Natural killer cell (primary cell): ENCODE results near the gene UBE2I. TPM values are rescaled to one million over a fixed set of nuclear protein-coding genes. Genes with fewer than 3 reads are reported as not detected.

Experiments
- ATAC-seq, 3 donors: fragments of 150-1000 bp in 2 of 3; fragments of 200-7000 bp in 1 of 3; cut with Tn5 transposase; 1 replicate in 1 of 3; 2 replicates in 2 of 3; pipeline ENCODE4 v1.10.0; 2021; ENCODE audit warnings: mild to moderate bottlenecking in 2 of 3, moderate library complexity in 2 of 3
- DNase-seq, 2 donors: peaks; one replicate each; pipeline versions ENCODE4 v3.0.0 to v3.0.0-alpha.2; 2013 to 2021; ENCODE audit warnings: mixed read lengths in 1 of 2
- H3K27ac ChIP-seq: one replicate; pipeline ENCODE4 v1.5.1; 2013; ENCODE audit warnings: mild to moderate bottlenecking, low read length
- H3K27me3 ChIP-seq: one replicate; pipeline ENCODE4 v1.6.1; 2013; ENCODE audit warnings: low read length; ENCODE audit not compliant: control insufficient read depth, insufficient read depth
- H3K36me3 ChIP-seq: one replicate; pipeline ENCODE4 v1.6.1; 2013; ENCODE audit warnings: low read length; ENCODE audit not compliant: control insufficient read depth, insufficient read depth
- H3K4me1 ChIP-seq: one replicate; pipeline ENCODE4 v1.6.1; 2013; ENCODE audit warnings: low read length; ENCODE audit not compliant: control insufficient read depth, insufficient read depth
- H3K4me3 ChIP-seq: one replicate; pipeline ENCODE4 v1.5.1; 2013; ENCODE audit warnings: low read length
- H3K9me3 ChIP-seq: one replicate; pipeline ENCODE4 v1.6.1; 2013; ENCODE audit warnings: low read length; ENCODE audit not compliant: control insufficient read depth, insufficient read depth
- H3K27ac Mint-ChIP-seq, 2 donors: one replicate each; pipeline ENCODE4 v1.8.0; 2022; ENCODE audit warnings: mild to moderate bottlenecking in 2 of 2, mixed read lengths in 2 of 2, moderate library complexity in 1 of 2
- H3K27me3 Mint-ChIP-seq, 2 donors: one replicate each; pipeline ENCODE4 v1.8.0; 2022; ENCODE audit warnings: low read depth in 2 of 2, mixed read lengths in 2 of 2
- H3K36me3 Mint-ChIP-seq: one replicate; pipeline ENCODE4 v1.8.0; 2022; ENCODE audit warnings: mixed read lengths
- H3K4me1 Mint-ChIP-seq, 2 donors: one replicate each; pipeline ENCODE4 v1.8.0; 2022; ENCODE audit warnings: mixed read lengths in 2 of 2
- H3K4me3 Mint-ChIP-seq: one replicate; pipeline ENCODE4 v1.8.0; 2022; ENCODE audit warnings: mild to moderate bottlenecking, moderate library complexity, mixed read lengths
- H3K9me3 Mint-ChIP-seq, 2 donors: one replicate each; pipeline ENCODE4 v1.8.0; 2022; ENCODE audit warnings: mixed read lengths in 2 of 2
- WGBS: methylation state at CpG from one replicate; pipeline ENCODE4 v1.1.7; 2013; ENCODE audit warnings: missing lambda C conversion rate; ENCODE audit not compliant: insufficient coverage; 5-methylcytosine and 5-hydroxymethylcytosine counted together
- intact Hi-C: fragments of 100-400 bp; cut with micrococcal nuclease; formaldehyde crosslinking; loops from one replicate; pipeline ENCODE4 v1.14.2; 2022
- total RNA-seq, 4 donors: library from RNA; stranded (reverse); fragments of 120-200 nt in 1 of 4; gene quantifications; one replicate each; pipeline versions ENCODE4 v1.2.3 to v1.2.4, GENCODE V29; 2013 to 2022
- TF ChIP-seq, protein P1 (sequence below): fragments of 200-600 bp; IDR thresholded peaks from one replicate; pipeline ENCODE4 v1.8.0; 2022; ENCODE audit warnings: antibody characterized with exemption

UBE2I gene
- total RNA-seq, 3 donors from 2014 or later (not counting 1 experiment from before 2014, with no cell fraction given) = 367 to 412 (median 383) TPM

DNA sequence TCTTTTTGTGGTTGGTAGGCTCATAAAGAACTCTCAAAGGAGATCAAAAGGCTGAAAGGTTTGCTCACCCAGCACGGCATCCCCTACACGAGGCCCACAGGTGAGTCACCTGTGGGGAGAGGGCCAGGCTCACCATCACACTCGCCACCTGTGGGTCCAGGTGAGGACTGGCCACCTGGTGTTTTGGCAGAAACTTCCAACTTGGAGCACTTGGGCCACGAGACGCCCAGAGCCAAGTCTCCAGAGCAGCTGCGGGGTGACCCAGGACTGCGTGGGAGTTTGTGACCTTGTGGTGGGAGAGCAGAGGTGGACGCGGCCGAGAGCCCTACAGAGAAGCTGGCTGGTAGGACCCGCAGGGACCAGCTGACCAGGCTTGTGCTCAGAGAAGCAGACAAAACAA is 53.4 kb downstream of the UBE2I start:
- Mint-ChIP-seq H3K4me1 (peaks cover 0 to 5% of the 10 kb centered on the region in 2 donors), H3K36me3 (no peaks in the 10 kb centered on the region), H3K27me3 (no peaks in the 10 kb centered on the region), H3K27ac (no peak overlapping the region), H3K4me3 (no peak overlapping the region), H3K9me3 (no peaks in the 10 kb centered on the region)
- Histone ChIP-seq H3K27me3 (no peaks in the 10 kb centered on the region), H3K27ac (no peak overlapping the region), H3K36me3 (peaks cover 53% of the 10 kb centered on the region), H3K4me3 (no peak overlapping the region), H3K9me3 (no peaks in the 10 kb centered on the region), H3K4me1 (no peaks in the 10 kb centered on the region)
- WGBS = 93% methylated on average over 11 of the region's 11 CpGs
- intact Hi-C loops = no loop called here
- ATAC-seq (no peak), DNase-seq (no peak)
- TF ChIP-seq, protein P1, sequence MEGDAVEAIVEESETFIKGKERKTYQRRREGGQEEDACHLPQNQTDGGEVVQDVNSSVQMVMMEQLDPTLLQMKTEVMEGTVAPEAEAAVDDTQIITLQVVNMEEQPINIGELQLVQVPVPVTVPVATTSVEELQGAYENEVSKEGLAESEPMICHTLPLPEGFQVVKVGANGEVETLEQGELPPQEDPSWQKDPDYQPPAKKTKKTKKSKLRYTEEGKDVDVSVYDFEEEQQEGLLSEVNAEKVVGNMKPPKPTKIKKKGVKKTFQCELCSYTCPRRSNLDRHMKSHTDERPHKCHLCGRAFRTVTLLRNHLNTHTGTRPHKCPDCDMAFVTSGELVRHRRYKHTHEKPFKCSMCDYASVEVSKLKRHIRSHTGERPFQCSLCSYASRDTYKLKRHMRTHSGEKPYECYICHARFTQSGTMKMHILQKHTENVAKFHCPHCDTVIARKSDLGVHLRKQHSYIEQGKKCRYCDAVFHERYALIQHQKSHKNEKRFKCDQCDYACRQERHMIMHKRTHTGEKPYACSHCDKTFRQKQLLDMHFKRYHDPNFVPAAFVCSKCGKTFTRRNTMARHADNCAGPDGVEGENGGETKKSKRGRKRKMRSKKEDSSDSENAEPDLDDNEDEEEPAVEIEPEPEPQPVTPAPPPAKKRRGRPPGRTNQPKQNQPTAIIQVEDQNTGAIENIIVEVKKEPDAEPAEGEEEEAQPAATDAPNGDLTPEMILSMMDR = no peak

DNA sequence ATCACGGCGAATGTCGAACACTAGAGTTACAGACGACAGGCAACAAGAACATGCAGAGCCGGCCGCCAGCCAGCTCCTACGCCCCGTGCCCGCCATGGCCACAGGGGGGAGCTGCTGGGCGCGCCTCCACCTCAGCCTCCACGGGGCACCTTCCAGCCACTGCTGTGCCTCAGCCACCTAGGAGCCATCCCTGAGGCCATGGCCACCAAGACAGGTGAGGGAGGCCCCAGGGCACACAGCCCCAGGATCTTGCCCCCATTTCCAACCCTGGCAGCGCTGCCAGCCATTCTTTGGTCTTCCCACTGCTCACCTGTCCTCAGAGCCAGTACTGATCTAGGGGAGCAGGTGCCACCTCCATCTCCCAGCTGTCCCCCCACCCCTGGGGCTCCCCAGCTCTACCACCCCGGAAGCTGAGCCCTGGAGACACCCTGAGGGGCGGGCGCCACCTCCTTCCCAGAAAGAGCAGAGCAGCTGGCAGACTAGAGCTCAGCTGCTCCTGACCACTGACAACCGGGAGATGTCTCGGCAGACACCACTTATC is 54.1 kb downstream of the UBE2I start:
- intact Hi-C loops = no loop called here
- Histone ChIP-seq H3K27me3 (no peaks in the 10 kb centered on the region), H3K9me3 (no peaks in the 10 kb centered on the region), H3K27ac (no peak overlapping the region), H3K4me3 (no peak overlapping the region), H3K4me1 (no peaks in the 10 kb centered on the region), H3K36me3 (peaks cover 55% of the 10 kb centered on the region)
- peak overlapping the region in 1 of 2 donors; percentile 33 for H3K27ac Mint-ChIP-seq
- no peaks in the 10 kb centered on the region for H3K9me3 Mint-ChIP-seq
- 50% methylated on average over 18 of the region's 18 CpGs for WGBS
- peak; percentile 65 to 79 for DNase-seq
- ATAC-seq = peak; percentile 86 to 97 (median 88)
- H3K4me1 Mint-ChIP-seq = no peaks in the 10 kb centered on the region
- no peaks in the 10 kb centered on the region for H3K36me3 Mint-ChIP-seq
- TF ChIP-seq, protein P1 = peak; percentile 74
- no peaks in the 10 kb centered on the region for H3K27me3 Mint-ChIP-seq
- H3K4me3 Mint-ChIP-seq = no peak overlapping the region

DNA sequence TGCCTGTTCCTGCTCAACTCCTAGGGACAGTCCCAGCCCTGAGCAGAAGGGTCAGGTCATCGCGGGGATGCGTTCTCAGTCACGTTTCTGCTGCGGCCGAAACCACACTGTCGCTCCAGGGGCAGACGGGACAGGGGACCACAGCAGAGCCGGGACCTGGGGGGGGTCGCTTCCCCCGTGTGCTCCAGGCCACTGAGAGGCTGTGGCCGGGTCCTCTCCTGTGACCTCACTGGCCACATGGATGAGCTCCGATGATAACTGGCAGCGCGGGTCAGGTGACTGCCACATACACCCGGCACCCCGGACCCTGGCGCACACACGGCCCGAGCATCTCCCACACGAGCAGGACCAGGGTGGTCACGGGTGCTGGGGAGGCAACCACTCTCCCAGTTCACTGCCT is 55.1 kb downstream of the UBE2I start:
- Histone ChIP-seq H3K4me1 (no peaks in the 10 kb centered on the region), H3K4me3 (no peak overlapping the region), H3K27me3 (no peaks in the 10 kb centered on the region), H3K27ac (no peak overlapping the region), H3K36me3 (peaks cover 55% of the 10 kb centered on the region), H3K9me3 (no peaks in the 10 kb centered on the region)
- TF ChIP-seq, protein P1 = no peak
- Mint-ChIP-seq H3K4me3 (no peak overlapping the region), H3K27ac (no peak overlapping the region), H3K36me3 (no peaks in the 10 kb centered on the region), H3K9me3 (no peaks in the 10 kb centered on the region), H3K27me3 (no peaks in the 10 kb centered on the region), H3K4me1 (no peaks in the 10 kb centered on the region)
- DNase-seq (no peak), ATAC-seq (no peak)
- WGBS = 89% methylated on average over 22 of the region's 22 CpGs
- intact Hi-C loops = no loop called here

DNA sequence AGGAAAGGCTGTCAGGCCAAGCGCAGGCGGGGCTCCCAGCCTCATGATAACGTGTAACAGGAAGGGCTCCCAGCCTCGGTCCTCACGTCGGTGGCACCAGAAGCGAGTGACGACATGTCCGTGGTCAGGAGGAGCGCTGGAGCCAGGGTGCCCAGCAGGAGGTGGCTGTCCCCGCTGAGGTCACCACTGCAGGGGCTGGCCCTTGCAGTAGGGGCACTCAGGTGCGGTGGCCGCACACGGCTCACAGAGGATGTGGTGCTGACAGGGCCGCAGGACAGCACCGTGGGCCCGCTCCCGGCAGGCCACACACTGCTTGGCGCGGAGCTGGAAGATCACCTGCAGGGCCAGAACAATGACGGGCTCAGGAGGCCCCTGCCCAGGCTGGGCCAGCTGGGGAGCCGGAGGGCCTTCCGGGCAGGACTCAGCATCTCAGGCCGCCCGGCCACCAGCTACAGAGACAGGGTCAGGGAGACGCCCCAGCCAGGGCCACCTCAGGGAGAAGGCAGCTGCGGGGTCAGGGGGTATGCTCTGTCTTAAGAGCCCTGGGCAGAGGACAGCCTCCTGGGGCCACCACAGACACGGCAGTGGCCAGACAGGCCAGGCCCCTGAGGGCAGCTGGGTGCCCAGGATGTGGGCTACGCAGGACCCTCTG is 56.8 kb downstream of the UBE2I start:
- 91% methylated on average over 29 of the region's 29 CpGs for WGBS
- no peaks in the 10 kb centered on the region for H3K9me3 Mint-ChIP-seq
- intact Hi-C loops = no loop called here
- no peaks in the 10 kb centered on the region for H3K9me3 ChIP-seq
- H3K27me3 Mint-ChIP-seq = no peaks in the 10 kb centered on the region
- H3K4me3 ChIP-seq = no peak overlapping the region
- H3K27ac ChIP-seq = no peak overlapping the region
- no peak overlapping the region for H3K4me3 Mint-ChIP-seq
- ATAC-seq (no peak), DNase-seq (no peak)
- H3K36me3 Mint-ChIP-seq = no peaks in the 10 kb centered on the region
- no peaks in the 10 kb centered on the region for H3K4me1 Mint-ChIP-seq
- no peak overlapping the region for H3K27ac Mint-ChIP-seq
- no peaks in the 10 kb centered on the region for H3K27me3 ChIP-seq
- TF ChIP-seq, protein P1 = no peak
- no peaks in the 10 kb centered on the region for H3K4me1 ChIP-seq
- peaks cover 57% of the 10 kb centered on the region for H3K36me3 ChIP-seq
